GM12892 (cell line): Measurements from ENCODE around the gene NCAPD3.

Experiments used
- POLR2A ChIP-seq: IDR thresholded peaks from 2 replicates; pipeline ENCODE4 v1.6.1; 2011; ENCODE audit warnings: low read depth, low read length, control low read depth
- POLR2AphosphoS5 ChIP-seq: IDR thresholded peaks from 2 replicates; pipeline ENCODE4 v1.6.1; 2011; ENCODE audit warnings: low read depth, low read length, control low read depth

DNA sequence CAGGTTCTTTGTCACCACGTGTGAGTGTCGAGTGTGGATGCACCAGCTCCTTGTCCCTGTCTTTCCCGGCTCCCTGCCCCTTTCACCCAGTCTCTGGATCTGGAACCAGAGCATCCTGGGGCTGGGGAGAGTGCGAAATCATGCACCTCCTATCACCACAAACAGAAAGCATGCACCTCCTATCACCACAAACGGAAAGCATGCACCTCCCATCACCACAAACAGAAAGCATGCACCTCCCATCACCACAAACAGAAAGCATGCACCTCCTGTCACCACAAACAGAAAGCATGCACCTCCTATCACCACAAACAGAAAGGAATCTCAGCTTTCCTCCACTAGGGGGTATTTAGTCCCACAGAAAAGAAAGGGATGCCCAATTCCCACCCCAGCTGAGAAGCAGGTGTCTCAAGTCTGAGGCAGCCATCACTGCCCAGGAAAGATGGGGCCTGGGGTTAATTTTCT lies 46.5 kb upstream of the NCAPD3 start:
- TF ChIP-seq POLR2A (no peak), POLR2AphosphoS5 (no peak)
